Lower lobe of right lung (tissue), 2 donors: ENCODE data around the gene PTPRD. TPM values are rescaled to one million over a fixed set of nuclear protein-coding genes. Genes with fewer than 3 reads are reported as not detected.

ENCODE experiments used
- ATAC-seq, 2 donors: fragments of 200-7000 bp; cut with Tn5 transposase; one replicate each; pipeline ENCODE4 v1.9.1; 2020 to 2022; ENCODE audit warnings: mild to moderate bottlenecking in 2 of 2, moderate library complexity in 2 of 2
- DNase-seq: peaks from one replicate; pipeline ENCODE4 v3.0.0-alpha.2; 2020
- H3K27ac ChIP-seq: fragments of 200-600 bp; one replicate; pipeline ENCODE4 v1.8.0; 2022
- H3K27me3 ChIP-seq: fragments of 200-600 bp; one replicate; pipeline ENCODE4 v1.8.0; 2022; ENCODE audit warnings: low read depth
- H3K36me3 ChIP-seq: fragments of 200-600 bp; one replicate; pipeline ENCODE4 v1.8.0; 2022; ENCODE audit warnings: mild to moderate bottlenecking
- H3K4me1 ChIP-seq: fragments of 200-600 bp; one replicate; pipeline ENCODE4 v1.8.0; 2022
- H3K4me3 ChIP-seq: fragments of 200-600 bp; one replicate; pipeline ENCODE4 v1.8.0; 2022; ENCODE audit warnings: mild to moderate bottlenecking
- H3K9me3 ChIP-seq: fragments of 200-600 bp; one replicate; pipeline ENCODE4 v1.8.0; 2022
- intact Hi-C: fragments of 100-400 bp; cut with DNase I; formaldehyde crosslinking; loops from one replicate; pipeline ENCODE4 v1.11.0; 2022
- total RNA-seq: library from RNA; stranded (reverse); fragmentation: NEBNext Ultra II Directional; extraction: Animal tissue kit (Norgen Biotek cat#: 25700); gene quantifications from one replicate; pipeline ENCODE4 v1.2.1, GENCODE V29; 2021
- TF ChIP-seq, protein P1 (sequence below): fragments of 200-600 bp; IDR thresholded peaks from one replicate; pipeline ENCODE4 v1.8.0; 2022; ENCODE audit warnings: antibody characterized with exemption, mild to moderate bottlenecking
- donor health status: DM: no; HTN: yes; CAD: no; lungs with severe emphysema.

Gene PTPRD
- total RNA-seq, 1 donor from 2014 or later = 17.2 TPM

DNA sequence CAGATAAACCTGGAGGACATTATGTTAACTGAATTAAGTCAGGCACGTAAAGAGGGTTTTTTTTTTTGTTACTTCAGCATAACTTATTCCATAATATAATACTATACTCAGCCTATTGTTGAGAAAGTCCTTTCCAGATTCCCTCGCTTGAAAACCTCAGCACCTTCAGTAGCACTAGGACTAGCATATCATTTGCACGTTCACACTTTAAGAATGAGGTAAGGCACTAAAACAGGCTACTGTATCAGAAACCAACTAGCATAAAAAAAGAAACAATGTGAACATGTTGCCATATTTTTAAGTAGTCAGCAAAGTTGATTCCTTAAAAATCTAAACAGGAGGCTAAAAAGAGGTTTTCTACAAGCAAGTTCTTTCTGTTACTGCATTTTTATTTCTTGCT, 504.0 kb downstream of the PTPRD start:
- Histone ChIP-seq H3K27ac (no peak overlapping the region), H3K4me3 (no peak overlapping the region), H3K9me3 (no peaks in the 10 kb centered on the region), H3K27me3 (no peaks in the 10 kb centered on the region), H3K4me1 (no peaks in the 10 kb centered on the region), H3K36me3 (no peaks in the 10 kb centered on the region)
- ATAC-seq (no peak), DNase-seq (no peak)
- intact Hi-C loops = no loop called here
- TF ChIP-seq, protein P1, sequence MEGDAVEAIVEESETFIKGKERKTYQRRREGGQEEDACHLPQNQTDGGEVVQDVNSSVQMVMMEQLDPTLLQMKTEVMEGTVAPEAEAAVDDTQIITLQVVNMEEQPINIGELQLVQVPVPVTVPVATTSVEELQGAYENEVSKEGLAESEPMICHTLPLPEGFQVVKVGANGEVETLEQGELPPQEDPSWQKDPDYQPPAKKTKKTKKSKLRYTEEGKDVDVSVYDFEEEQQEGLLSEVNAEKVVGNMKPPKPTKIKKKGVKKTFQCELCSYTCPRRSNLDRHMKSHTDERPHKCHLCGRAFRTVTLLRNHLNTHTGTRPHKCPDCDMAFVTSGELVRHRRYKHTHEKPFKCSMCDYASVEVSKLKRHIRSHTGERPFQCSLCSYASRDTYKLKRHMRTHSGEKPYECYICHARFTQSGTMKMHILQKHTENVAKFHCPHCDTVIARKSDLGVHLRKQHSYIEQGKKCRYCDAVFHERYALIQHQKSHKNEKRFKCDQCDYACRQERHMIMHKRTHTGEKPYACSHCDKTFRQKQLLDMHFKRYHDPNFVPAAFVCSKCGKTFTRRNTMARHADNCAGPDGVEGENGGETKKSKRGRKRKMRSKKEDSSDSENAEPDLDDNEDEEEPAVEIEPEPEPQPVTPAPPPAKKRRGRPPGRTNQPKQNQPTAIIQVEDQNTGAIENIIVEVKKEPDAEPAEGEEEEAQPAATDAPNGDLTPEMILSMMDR = no peak

DNA sequence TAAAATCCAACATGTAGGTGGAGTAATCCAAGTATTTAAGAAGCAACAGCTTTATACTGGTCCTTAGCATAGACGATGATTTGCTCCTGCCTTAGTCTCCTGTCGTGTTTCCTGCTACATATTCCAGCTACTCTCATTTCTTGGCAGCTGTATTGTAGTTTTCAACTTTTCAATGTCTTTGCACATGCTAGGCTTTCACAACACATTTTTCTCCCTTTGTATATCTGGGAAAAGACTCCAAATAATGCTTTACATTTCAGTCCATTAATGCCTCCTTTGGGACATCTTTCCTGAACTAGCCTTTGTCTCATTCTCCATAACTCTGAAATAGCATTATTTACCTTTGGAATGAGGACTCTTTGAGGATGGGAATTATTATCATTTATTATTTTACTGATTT, 508.0 kb downstream of the PTPRD start:
- DNase-seq = no peak
- Histone ChIP-seq H3K9me3 (no peaks in the 10 kb centered on the region), H3K4me1 (no peaks in the 10 kb centered on the region), H3K27me3 (no peaks in the 10 kb centered on the region), H3K27ac (no peak overlapping the region), H3K4me3 (no peak overlapping the region), H3K36me3 (no peaks in the 10 kb centered on the region)
- intact Hi-C loops = no loop called here
- TF ChIP-seq, protein P1 = no peak
- ATAC-seq = no peak

DNA sequence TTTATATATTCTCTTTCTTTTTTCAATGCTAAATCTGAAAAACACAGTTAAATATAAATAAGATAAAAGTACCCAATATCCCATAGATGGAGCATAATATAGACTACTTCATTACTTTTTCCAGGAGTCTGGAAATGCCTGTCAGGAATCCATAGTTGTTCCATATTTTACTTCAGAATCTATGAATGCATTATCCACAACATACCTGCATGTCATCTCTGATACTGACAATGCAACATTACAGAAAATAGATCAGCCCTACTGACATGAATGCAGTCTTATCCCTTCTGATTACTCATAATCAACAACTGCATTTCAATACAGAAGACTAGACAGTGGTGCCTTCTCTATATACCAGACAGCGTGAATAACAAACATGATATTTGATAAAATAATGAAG, 517.6 kb downstream of the PTPRD start:
- H3K4me3 ChIP-seq = no peak overlapping the region
- H3K9me3 ChIP-seq = no peaks in the 10 kb centered on the region
- no peaks in the 10 kb centered on the region for H3K36me3 ChIP-seq
- no peaks in the 10 kb centered on the region for H3K4me1 ChIP-seq
- TF ChIP-seq, protein P1 = no peak
- intact Hi-C loops = no loop called here
- DNase-seq (no peak), ATAC-seq (no peak)
- H3K27ac ChIP-seq = no peak overlapping the region
- H3K27me3 ChIP-seq = no peaks in the 10 kb centered on the region

DNA sequence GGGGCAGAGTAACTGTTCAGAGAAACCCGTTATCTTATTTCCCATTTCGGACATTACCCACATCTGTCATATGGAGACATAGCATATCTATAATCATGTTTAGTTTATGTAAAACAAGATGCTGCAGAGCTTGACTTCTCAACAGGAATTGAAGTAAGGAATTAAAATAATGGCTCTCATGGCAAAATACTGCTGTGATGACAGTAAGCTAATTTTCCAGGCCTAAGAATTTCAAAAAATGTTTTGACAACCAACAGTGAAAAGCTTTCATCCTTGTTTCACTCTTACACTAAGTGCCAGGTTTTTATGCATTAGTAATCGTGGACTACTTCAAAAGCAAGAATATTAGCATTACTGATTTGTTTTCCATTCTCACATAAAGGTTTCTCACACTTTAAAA, 518.2 kb downstream of the PTPRD start:
- H3K27ac ChIP-seq = no peak overlapping the region
- H3K36me3 ChIP-seq = no peaks in the 10 kb centered on the region
- H3K9me3 ChIP-seq = no peaks in the 10 kb centered on the region
- TF ChIP-seq, protein P1 = no peak
- ATAC-seq (no peak), DNase-seq (no peak)
- H3K27me3 ChIP-seq = no peaks in the 10 kb centered on the region
- no peak overlapping the region for H3K4me3 ChIP-seq
- intact Hi-C loops = no loop called here
- H3K4me1 ChIP-seq = no peaks in the 10 kb centered on the region

DNA sequence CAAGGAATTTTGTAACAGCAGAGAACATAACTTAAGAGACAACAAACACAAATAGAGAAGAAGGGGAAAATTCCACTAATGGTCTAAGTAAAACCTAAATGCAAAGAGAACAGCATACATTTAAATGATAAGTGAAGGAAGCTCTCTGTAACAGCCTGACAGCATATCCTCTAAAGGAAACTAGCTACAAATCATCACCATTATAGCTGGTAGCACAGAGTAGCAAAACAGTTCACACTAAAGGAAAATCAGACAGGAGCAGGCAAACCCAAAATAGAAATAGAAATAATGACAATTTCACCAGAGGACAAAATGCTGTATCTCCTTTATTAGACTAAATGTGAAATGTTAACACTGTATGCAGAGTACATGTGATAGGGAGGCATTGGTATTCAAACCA, 532.8 kb downstream of the PTPRD start:
- no peaks in the 10 kb centered on the region for H3K27me3 ChIP-seq
- TF ChIP-seq, protein P1 = no peak
- H3K4me1 ChIP-seq = no peaks in the 10 kb centered on the region
- no peak for DNase-seq
- no peak overlapping the region for H3K4me3 ChIP-seq
- no peak overlapping the region for H3K27ac ChIP-seq
- H3K9me3 ChIP-seq = no peaks in the 10 kb centered on the region
- intact Hi-C loops = no loop called here
- no peaks in the 10 kb centered on the region for H3K36me3 ChIP-seq
- no peak for ATAC-seq
